Tibial nerve (tissue), 4 donors: ENCODE measurements around the gene SPATA32. TPM values are rescaled to one million over a fixed set of nuclear protein-coding genes. Genes with fewer than 3 reads are reported as not detected.

ENCODE experiments used
- DNase-seq, 2 donors: peaks; one replicate each; pipeline ENCODE4 v3.0.0-alpha.2; 2019; ENCODE audit warnings: low spot score in 2 of 2
- H3K27ac ChIP-seq, 4 donors: fragments of 200-600 bp; sonication (generic) in 3 of 4; one replicate each; pipeline ENCODE4 v1.5.1; 2017 to 2019; ENCODE audit warnings: mild to moderate bottlenecking in 1 of 4
- H3K27me3 ChIP-seq, 2 donors: fragments of 200-600 bp; sonication (generic) in 1 of 2; one replicate each; pipeline versions ENCODE4 v1.5.1 to v1.6.0; 2017 to 2019
- H3K36me3 ChIP-seq, 3 donors: fragments of 200-600 bp; sonication (generic); one replicate each; pipeline ENCODE4 v1.5.1; 2018 to 2019
- H3K4me1 ChIP-seq, 4 donors: fragments of 200-600 bp; sonication (generic) in 3 of 4; one replicate each; pipeline ENCODE4 v1.5.1; 2017 to 2019
- H3K4me3 ChIP-seq, 4 donors: fragments of 200-600 bp; sonication (generic) in 3 of 4; one replicate each; pipeline ENCODE4 v1.5.1; 2017 to 2019; ENCODE audit warnings: mild to moderate bottlenecking in 1 of 4, moderate library complexity in 1 of 4
- H3K9me3 ChIP-seq, 4 donors: fragments of 200-600 bp; sonication (generic) in 3 of 4; one replicate each; pipeline ENCODE4 v1.5.1; 2017 to 2019
- CTCF ChIP-seq, 5 experiments: fragments of 200-600 bp in 3 of 5; fragments of 450-650 bp in 2 of 5; sonication (generic) in 3 of 5; IDR thresholded peaks; one replicate each; pipeline ENCODE4 v1.5.1; 2016 to 2019; ENCODE audit warnings: antibody characterized with exemption in 5 of 5, mild to moderate bottlenecking in 3 of 5, moderate library complexity in 2 of 5
- EP300 ChIP-seq, 2 donors: sonication (generic); formaldehyde crosslinking; IDR thresholded peaks; one replicate each; pipeline ENCODE4 v1.6.1; 2017; ENCODE audit warnings: antibody characterized with exemption in 2 of 2, mild to moderate bottlenecking in 1 of 2
- POLR2A ChIP-seq, 2 donors: fragments of 450-650 bp; IDR thresholded peaks; one replicate each; pipeline ENCODE4 v1.6.1; 2017; ENCODE audit warnings: antibody characterized with exemption in 2 of 2, mild to moderate bottlenecking in 2 of 2, moderate library complexity in 2 of 2
- WGBS, 2 donors: methylation state at CpG; one replicate each; pipeline ENCODE4 v1.1.5; 2018; 5-methylcytosine and 5-hydroxymethylcytosine counted together
- total RNA-seq, 4 donors: library from RNA; depleted of rRNA; stranded (reverse); fragments of >200 nt; gene quantifications; one replicate each; pipeline ENCODE4 v1.1.0, GENCODE V29; 2016

SPATA32 gene
- total RNA-seq, 4 donors from 2014 or later, result not detected

- peaks cover 0 to 6% (median 0%) of the 10 kb centered on the region in 3 donors for H3K36me3 ChIP-seq
- H3K27me3 ChIP-seq, result peaks cover 0 to 19% of the 10 kb centered on the region in 2 donors
- H3K4me1 ChIP-seq, result peaks cover 0 to 14% (median 7%) of the 10 kb centered on the region in 4 donors
- no peaks in the 10 kb centered on the region for H3K9me3 ChIP-seq
- 45 to 53% methylated on average over 16 to 18 of the region's 20 CpGs for WGBS, 2 donors
- TF ChIP-seq CTCF (IDR thresholded peaks at IDR 0.05) (peak; percentile 70 to 87 (median 75)), EP300 (IDR thresholded peaks at IDR 0.05) (no peak), POLR2A (IDR thresholded peaks at IDR 0.05) (no peak)
- H3K27ac ChIP-seq, result no peak overlapping the region
- peak; percentile 67 to 90 for DNase-seq
- no peak overlapping the region for H3K4me3 ChIP-seq
Observed at GRCh38 chr17:45235416-45236281, 26.2 kb downstream of the SPATA32 start.

GRCh38 chr17:45234641-45235415, 27.1 kb downstream of the SPATA32 start:
- WGBS, 2 donors, result 21 to 48% methylated on average over 6 of the region's 6 CpGs
- Histone ChIP-seq H3K27me3 (peaks cover 0 to 10% of the 10 kb centered on the region in 2 donors), H3K4me1 (peaks cover 0 to 22% (median 13%) of the 10 kb centered on the region in 4 donors), H3K27ac (no peak overlapping the region), H3K4me3 (no peak overlapping the region), H3K9me3 (no peaks in the 10 kb centered on the region), H3K36me3 (peaks cover 0 to 6% (median 0%) of the 10 kb centered on the region in 3 donors)
- DNase-seq, result no peak
- TF ChIP-seq POLR2A (IDR thresholded peaks at IDR 0.05) (no peak), CTCF (IDR thresholded peaks at IDR 0.05) (peak in 1 of 5 experiments; percentile 11), EP300 (IDR thresholded peaks at IDR 0.05) (no peak)

GRCh38 chr17:45233423-45233924, 28.4 kb downstream of the SPATA32 start:
- H3K36me3 ChIP-seq, result peaks cover 0 to under 1% (median 0%) of the 10 kb centered on the region in 3 donors
- WGBS, 2 donors, result 79 to 80% methylated on average over 6 to 8 of the region's 8 CpGs
- no peak overlapping the region for H3K4me3 ChIP-seq
- no peaks in the 10 kb centered on the region for H3K9me3 ChIP-seq
- peaks cover 0 to 36% (median 18%) of the 10 kb centered on the region in 4 donors for H3K4me1 ChIP-seq
- no peak for DNase-seq
- no peak for TF ChIP-seq EP300 (IDR thresholded peaks at IDR 0.05)
- TF ChIP-seq POLR2A (IDR thresholded peaks at IDR 0.05), result no peak
- no peak for TF ChIP-seq CTCF (IDR thresholded peaks at IDR 0.05)
- no peaks in the 10 kb centered on the region for H3K27me3 ChIP-seq
- no peak overlapping the region for H3K27ac ChIP-seq

GRCh38 chr17:45232514-45233422, 29.1 kb downstream of the SPATA32 start:
- Histone ChIP-seq H3K27ac (no peak overlapping the region), H3K4me1 (peaks cover 0 to 43% (median 23%) of the 10 kb centered on the region in 4 donors), H3K4me3 (no peak overlapping the region), H3K9me3 (no peaks in the 10 kb centered on the region), H3K36me3 (no peaks in the 10 kb centered on the region), H3K27me3 (no peaks in the 10 kb centered on the region)
- DNase-seq, result no peak
- TF ChIP-seq CTCF (IDR thresholded peaks at IDR 0.05) (no peak), EP300 (IDR thresholded peaks at IDR 0.05) (no peak), POLR2A (IDR thresholded peaks at IDR 0.05) (no peak)
- WGBS, 2 donors, result 87 to 91% methylated on average over 8 to 9 of the region's 9 CpGs
